H1 (cell line): ENCODE data around the gene C16orf89. TPM values are rescaled to one million over a fixed set of nuclear protein-coding genes. Genes with fewer than 3 reads are reported as not detected.

Source experiments
- ASH2L ChIP-seq: fragments of 200-600, 300-600 bp; sonication (generic); IDR thresholded peaks from one replicate; pipeline ENCODE4 v1.7.1; 2017; ENCODE audit warnings: low read length
- ATF2 ChIP-seq: IDR thresholded peaks from 2 replicates; pipeline ENCODE4 v1.6.1; 2012; ENCODE audit warnings: low read length, inconsistent platforms
- E2F6 ChIP-seq: IDR thresholded peaks from 2 replicates; pipeline ENCODE4 v1.6.1; 2012; ENCODE audit warnings: inconsistent platforms
- FOSL1 ChIP-seq: IDR thresholded peaks from 2 replicates; pipeline ENCODE4 v1.6.1; 2011; ENCODE audit warnings: mild to moderate bottlenecking, low read depth, low read length, moderate library complexity; ENCODE audit not compliant: insufficient read depth
- GABPA ChIP-seq: IDR thresholded peaks from 2 replicates; pipeline ENCODE4 v1.6.1; 2011; ENCODE audit warnings: mild to moderate bottlenecking, low read length, moderate library complexity, borderline replicate concordance; ENCODE audit not compliant: insufficient read depth
- GTF2F1 ChIP-seq: IDR thresholded peaks from 2 replicates; pipeline ENCODE4 v1.6.1; 2012; ENCODE audit warnings: low read depth, low read length, improper control_type of control experiment, borderline replicate concordance
- HDAC6 ChIP-seq: IDR thresholded peaks from one replicate; pipeline ENCODE4 v1.7.1; 2012; ENCODE audit warnings: low read depth, mild to moderate bottlenecking, inconsistent platforms, low read length, moderate library complexity
- POLR2A ChIP-seq, 2 experiments: IDR thresholded peaks; 1 replicate in 1 of 2; 2 replicates in 1 of 2; pipeline ENCODE4 v1.6.1; 2011; ENCODE audit warnings: low read depth in 2 of 2, low read length in 2 of 2, mild to moderate bottlenecking in 2 of 2; ENCODE audit errors: control extremely low read depth in 1 of 2
- RFX5 ChIP-seq: IDR thresholded peaks from 2 replicates; pipeline ENCODE4 v1.6.1; 2011; ENCODE audit warnings: low read depth, low read length, improper control_type of control experiment, borderline replicate concordance
- RXRA ChIP-seq: IDR thresholded peaks from 2 replicates; pipeline ENCODE4 v1.6.1; 2011; ENCODE audit warnings: low read depth, mild to moderate bottlenecking, low read length, moderate library complexity; ENCODE audit not compliant: insufficient read depth
- SIRT6 ChIP-seq: IDR thresholded peaks from one replicate; pipeline ENCODE4 v1.7.1; 2012; ENCODE audit warnings: low read length, inconsistent platforms
- SP4 ChIP-seq: IDR thresholded peaks from 2 replicates; pipeline ENCODE4 v1.6.1; 2012; ENCODE audit warnings: low read length, inconsistent platforms
- SRF ChIP-seq: IDR thresholded peaks from 2 replicates; pipeline ENCODE4 v1.6.1; 2011; ENCODE audit warnings: mild to moderate bottlenecking, low read depth, low read length, moderate library complexity
- TBP ChIP-seq: IDR thresholded peaks from 2 replicates; pipeline ENCODE4 v1.6.1; 2011; ENCODE audit warnings: low read depth, low read length, improper control_type of control experiment
- TCF12 ChIP-seq: IDR thresholded peaks from 2 replicates; pipeline ENCODE4 v1.6.1; 2011; ENCODE audit warnings: low read depth, mild to moderate bottlenecking, low read length
- polyA plus RNA-seq, 7 experiments: library from polyadenylated mRNA; depleted of rRNA in 3 of 7; stranded (reverse) in 5 of 7; unstranded in 2 of 7; fragments of >200 nt in 5 of 7; fragments of 200-250 nt in 2 of 7; gene quantifications; 1 replicate in 5 of 7; 2 replicates in 1 of 7; 4 replicates in 1 of 7; pipeline versions ENCODE4 v1.2.1 to v1.2.3, GENCODE V29; 2011 to 2013; ENCODE audit warnings: missing spikeins in 2 of 7, mixed read lengths in 2 of 7
- total RNA-seq: library from RNA; stranded (reverse); fragmentation: NEBNext Ultra II Directional; extraction: Animal tissue kit (Norgen Biotek cat#: 25700); gene quantifications from 2 replicates; pipeline ENCODE4 v1.2.1, GENCODE V29; 2021
- TF ChIP-seq, protein P1 (sequence below): IDR thresholded peaks from 2 replicates; pipeline ENCODE4 v1.6.1; 2012; ENCODE audit warnings: inconsistent platforms

Gene C16orf89
- total and polyA plus RNA-seq, 2 of the 8 experiments (the other 6 are each of a cell fraction or from before 2014, with no cell fraction given), result 6.7 to 9.9 TPM

- 0 out of 2 replicates have a peak, but pooled peaks have one; percentile 38 for TF ChIP-seq ATF2
- TF ChIP-seq GTF2F1, result no peak
- peak; percentile 69; the same call in 1 of the 2 replicates for TF ChIP-seq TBP
- TF ChIP-seq FOSL1, result no peak
- TF ChIP-seq SIRT6, result no peak
- no peak for TF ChIP-seq HDAC6
- TF ChIP-seq SRF, result no peak
- TF ChIP-seq, protein P1, sequence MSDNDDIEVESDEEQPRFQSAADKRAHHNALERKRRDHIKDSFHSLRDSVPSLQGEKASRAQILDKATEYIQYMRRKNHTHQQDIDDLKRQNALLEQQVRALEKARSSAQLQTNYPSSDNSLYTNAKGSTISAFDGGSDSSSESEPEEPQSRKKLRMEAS, result no peak
- TF ChIP-seq POLR2A (IDR thresholded peaks at IDR 0.05; ENCODE audit: control extremely low read depth in 1 of 2, low read depth in 2 of 2, low read length in 2 of 2), result no peak
- no peak for TF ChIP-seq ASH2L
- no peak for TF ChIP-seq SP4
- no peak for TF ChIP-seq GABPA
- no peak for TF ChIP-seq E2F6
- no peak for TF ChIP-seq TCF12
- no peak for TF ChIP-seq RXRA
- TF ChIP-seq RFX5, result no peak
- TF ChIP-seq, all 59 proteins: peak for 9
These were observed 7.3 kb downstream of the C16orf89 start (continued) for GRCh38 chr16:5058476-5058875.
